NCI-H1417 (cell line): ENCODE results near the gene NOP9.
"Not testable (repeated sequence)": the region's sequence is repeated elsewhere in the genome, so short reads cannot be mapped to it uniquely, and the experiment has no call there.

Source experiments
- DNase-seq, 3 experiments: peaks; one replicate each; lab custom pipeline; 2025; lab: John Stamatoyannopoulos, UW

Gene NOP9

GRCh38 chr14:24351517-24351916 lies 51.9 kb downstream of the NOP9 start:
- DNase-seq, result peak in 1 of 3 experiments; percentile 38

DNA sequence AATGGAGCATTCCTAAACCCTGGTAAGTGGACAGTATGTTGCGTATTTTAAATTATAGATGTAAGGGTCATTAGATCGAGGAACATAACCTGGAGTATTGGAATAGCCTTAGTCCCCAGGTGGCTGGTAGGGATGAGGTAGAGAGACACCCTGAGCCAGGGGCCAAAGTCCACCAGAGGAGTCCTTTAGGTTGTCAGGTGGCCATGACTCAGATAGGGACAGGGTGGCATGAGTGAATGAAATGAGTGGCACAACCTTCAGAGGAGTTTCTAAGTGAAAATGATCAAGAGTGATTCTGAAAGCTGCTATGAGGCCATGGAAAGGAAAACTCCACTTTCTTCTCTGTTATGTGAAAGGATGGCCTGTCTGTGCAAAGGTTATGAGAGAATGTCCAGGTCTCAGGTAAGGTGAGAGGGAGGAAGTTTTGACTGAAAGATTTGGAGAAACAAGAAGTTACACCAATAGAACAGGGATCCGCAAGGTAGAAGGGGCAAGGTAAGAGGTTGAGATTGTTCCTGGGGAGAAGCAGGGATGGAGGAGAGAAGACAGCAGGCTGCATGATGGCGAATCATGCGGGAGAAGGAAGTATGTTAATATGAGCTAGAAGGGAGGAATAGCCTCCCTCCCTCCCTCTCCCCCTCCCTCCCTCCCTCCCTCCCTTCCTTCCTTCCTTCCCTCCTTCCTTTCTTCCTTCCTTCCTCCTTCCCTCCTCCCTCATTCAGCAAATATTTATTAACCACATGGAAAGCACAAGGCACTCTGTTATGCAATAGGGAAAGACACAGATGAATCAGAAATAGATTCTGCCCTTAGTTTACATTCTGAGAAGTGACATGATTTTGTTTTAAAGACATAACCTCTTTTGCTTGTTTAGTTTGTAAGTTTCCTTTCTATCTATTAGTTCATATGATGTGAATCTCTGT lies 54.2 kb downstream of the NOP9 start:
- DNase-seq, result no peak

DNA sequence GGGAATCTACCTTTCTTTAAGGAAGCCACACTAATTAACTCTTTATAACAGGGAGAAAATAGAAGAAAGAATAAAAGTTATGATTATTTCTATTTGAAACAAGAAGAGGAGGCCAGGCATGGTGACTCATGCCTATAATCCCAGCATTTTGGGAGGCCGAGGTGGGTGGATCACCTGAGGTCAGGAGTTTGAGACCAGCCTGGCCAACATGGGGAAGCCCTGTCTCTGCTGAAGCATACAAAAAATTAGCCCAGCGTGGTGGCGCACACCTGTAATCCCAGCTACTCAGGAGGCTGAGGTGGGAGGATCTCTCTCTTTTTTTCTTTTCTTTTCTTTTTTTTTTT lies 54.8 kb downstream of the NOP9 start:
- DNase-seq, result not testable (repeated sequence)

DNA sequence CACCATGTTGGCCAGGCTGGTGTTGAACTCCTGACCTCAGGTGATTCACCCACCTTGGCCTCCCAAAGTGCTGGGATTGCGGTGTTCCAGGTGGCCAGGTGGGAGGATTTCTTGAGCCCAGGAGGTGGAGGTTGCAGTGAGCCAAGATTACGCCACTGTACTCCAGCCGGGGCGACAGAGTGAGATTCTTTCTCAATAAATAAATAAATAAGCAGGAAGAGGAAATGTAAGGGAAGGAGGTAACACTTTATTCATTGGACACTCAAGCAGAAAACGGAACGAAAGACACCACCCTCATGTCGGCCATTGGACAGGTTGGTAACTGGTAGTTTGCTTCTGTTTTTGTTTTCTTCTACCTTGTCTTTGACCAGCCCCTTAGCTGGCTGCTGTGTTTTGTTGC lies 55.4 kb downstream of the NOP9 start:
- DNase-seq, result no peak

- DNase-seq, result no peak
These were observed 56.6 kb downstream of the NOP9 start for GRCh38 chr14:24356208-24356607.
